AG10803 (cell line): ENCODE data around the gene SGK1.

Experiments
- DNase-seq: peaks from one replicate; pipeline ENCODE4 v3.0.0; 2010; ENCODE audit warnings: low read depth
- H3K4me3 ChIP-seq: 2 replicates; pipeline ENCODE4 v1.5.1; 2011; ENCODE audit warnings: mild to moderate bottlenecking, low read length, control low read depth
- CTCF ChIP-seq: conservative IDR thresholded peaks from 2 replicates; pipeline ENCODE4 v1.5.1; 2011; ENCODE audit warnings: mild to moderate bottlenecking, low read length, control low read depth, inconsistent platforms

The SGK1 gene

GRCh38 chr6:134318236-134318973 lies 493 bp upstream of the SGK1 start:
- no peak overlapping the region; the same call in 1 of the 2 replicates for H3K4me3 ChIP-seq
- no peak for TF ChIP-seq CTCF
- DNase-seq, result no peak

DNA sequence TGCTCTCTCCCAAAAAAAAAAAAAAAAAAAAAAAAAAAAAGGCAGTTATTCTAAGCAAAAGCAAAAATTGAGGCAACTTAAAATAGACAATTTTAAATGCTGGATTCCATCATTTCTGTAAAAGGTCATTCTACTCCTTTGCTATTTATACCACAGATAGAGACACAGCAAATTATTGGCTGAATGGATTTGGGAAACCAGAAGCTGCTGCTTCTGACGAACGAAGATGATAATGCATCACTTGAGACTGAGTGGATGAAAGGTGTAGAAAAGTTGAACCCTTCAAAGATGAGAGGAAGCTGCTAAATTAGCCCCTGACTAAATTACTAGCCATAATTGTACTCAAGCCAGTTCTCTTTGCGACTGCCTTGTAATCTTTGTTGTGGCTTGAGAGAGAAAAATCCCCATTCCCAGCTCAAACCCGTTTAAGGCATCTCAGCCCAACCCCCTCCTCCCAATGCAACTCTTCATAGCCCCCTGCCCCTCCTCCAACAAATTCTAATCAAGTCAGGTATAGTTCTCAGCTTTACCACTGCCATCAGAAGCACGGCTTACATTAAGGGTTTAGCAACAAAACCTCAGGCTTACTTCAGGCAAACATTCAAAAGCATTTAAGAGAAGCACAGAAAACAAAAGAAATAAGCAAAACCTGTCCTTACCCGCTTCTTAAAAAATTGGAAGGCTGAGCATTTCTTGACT lies 1.0 kb downstream of the SGK1 start:
- DNase-seq, result no peak
- no peak for TF ChIP-seq CTCF
- peak overlapping the region; percentile 64 for H3K4me3 ChIP-seq

DNA sequence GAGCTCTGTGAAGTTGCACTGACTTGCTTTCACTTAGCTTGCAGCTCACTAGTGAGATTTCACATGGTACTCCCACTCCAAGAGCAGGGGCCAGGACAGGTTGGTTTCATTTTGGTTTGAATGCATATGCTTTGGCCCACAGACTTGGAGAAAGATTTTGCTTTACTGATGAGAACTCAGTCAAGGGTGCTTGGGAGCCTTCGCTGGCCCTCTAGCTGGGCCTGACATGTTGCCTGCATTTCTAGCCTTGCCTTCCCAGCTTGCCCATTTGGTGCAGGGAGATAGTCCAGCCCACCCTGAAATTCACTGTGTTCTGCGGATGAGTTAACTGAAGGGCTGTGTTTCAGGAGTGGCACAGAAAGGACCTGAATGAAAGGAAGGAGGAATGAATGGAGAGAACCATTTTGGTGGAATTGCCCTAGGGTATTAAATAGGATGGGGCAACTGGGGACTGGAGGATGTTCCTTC lies 1.9 kb downstream of the SGK1 start:
- DNase-seq, result no peak
- TF ChIP-seq CTCF, result no peak
- H3K4me3 ChIP-seq, result no peak overlapping the region

DNA sequence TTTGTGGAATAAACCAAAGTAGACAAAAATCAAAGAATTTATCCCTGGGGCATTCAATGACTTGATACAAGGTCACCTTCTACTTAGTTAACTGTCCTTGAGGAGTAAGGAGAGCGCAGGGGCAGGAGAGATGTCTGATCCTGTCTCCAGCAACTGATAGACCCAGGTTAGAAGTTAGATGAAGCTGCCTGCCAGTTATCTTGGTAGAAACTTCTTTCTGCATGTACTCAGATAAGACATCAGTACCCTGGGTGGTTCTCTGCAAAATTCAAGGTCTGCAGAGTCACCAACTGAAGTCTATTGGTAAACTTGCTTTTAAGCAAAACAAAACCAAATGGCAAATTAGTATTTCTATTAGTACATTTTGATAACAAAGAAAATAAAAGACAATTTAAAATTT lies 2.7 kb downstream of the SGK1 start:
- TF ChIP-seq CTCF, result no peak
- H3K4me3 ChIP-seq, result no peak overlapping the region
- no peak for DNase-seq

- H3K4me3 ChIP-seq, result no peak overlapping the region
- no peak for TF ChIP-seq CTCF
- DNase-seq, result no peak
These were observed 3.7 kb downstream of the SGK1 start for GRCh38 chr6:134314006-134314821.

GRCh38 chr6:134312038-134312660 lies 5.8 kb downstream of the SGK1 start:
- TF ChIP-seq CTCF, result no peak
- DNase-seq, result no peak
- no peak overlapping the region for H3K4me3 ChIP-seq
